Duodenal mucosa (tissue), 2 donors: ENCODE measurements around the gene GPX4.

Experiments used
- H3K27ac ChIP-seq: one replicate; pipeline ENCODE4 v1.7.0; 2013; ENCODE audit warnings: low read depth, low read length
- H3K27me3 ChIP-seq, 2 donors: one replicate each; pipeline ENCODE4 v1.7.0; 2013; ENCODE audit warnings: low read length in 2 of 2, control low read depth in 1 of 2; ENCODE audit not compliant: insufficient read depth in 2 of 2, control insufficient read depth in 1 of 2
- H3K36me3 ChIP-seq, 2 donors: one replicate each; pipeline ENCODE4 v1.7.0; 2013; ENCODE audit warnings: low read length in 2 of 2, control low read depth in 1 of 2; ENCODE audit not compliant: insufficient read depth in 2 of 2, control insufficient read depth in 1 of 2
- H3K4me1 ChIP-seq, 2 donors: one replicate each; pipeline ENCODE4 v1.7.0; 2013; ENCODE audit warnings: low read length in 2 of 2, control low read depth in 1 of 2; ENCODE audit not compliant: insufficient read depth in 2 of 2, control insufficient read depth in 1 of 2
- H3K4me3 ChIP-seq, 2 donors: one replicate each; pipeline ENCODE4 v1.7.0; 2013; ENCODE audit warnings: low read length in 2 of 2, low read depth in 1 of 2
- H3K9ac ChIP-seq, 2 donors: one replicate each; pipeline ENCODE4 v1.7.0; 2013; ENCODE audit warnings: low read length in 2 of 2, low read depth in 1 of 2
- H3K9me3 ChIP-seq, 2 donors: one replicate each; pipeline ENCODE4 v1.7.0; 2013; ENCODE audit warnings: low read length in 2 of 2, control low read depth in 1 of 2; ENCODE audit not compliant: control insufficient read depth in 1 of 2

The GPX4 gene

GRCh38 chr19:1105008-1105872 lies 1.4 kb downstream of the GPX4 start:
- H3K27ac ChIP-seq = peak overlapping the region; percentile 99
- H3K4me1 ChIP-seq = peaks cover 35% of the 10 kb centered on the region in 2 donors
- H3K4me3 ChIP-seq = peak overlapping the region; percentile 74 to 75
- no peaks in the 10 kb centered on the region for H3K9me3 ChIP-seq
- peaks cover 0 to 28% of the 10 kb centered on the region in 2 donors for H3K36me3 ChIP-seq
- peak overlapping the region; percentile 51 to 81 for H3K9ac ChIP-seq
- no peaks in the 10 kb centered on the region for H3K27me3 ChIP-seq

GRCh38 chr19:1105873-1106840 lies 2.4 kb downstream of the GPX4 start:
- no peaks in the 10 kb centered on the region for H3K27me3 ChIP-seq
- no peaks in the 10 kb centered on the region for H3K9me3 ChIP-seq
- peaks cover 35% of the 10 kb centered on the region in 2 donors for H3K4me1 ChIP-seq
- H3K36me3 ChIP-seq = peaks cover 0 to 37% of the 10 kb centered on the region in 2 donors
- H3K27ac ChIP-seq = peak overlapping the region; percentile 20
- H3K9ac ChIP-seq = no peak overlapping the region
- H3K4me3 ChIP-seq = no peak overlapping the region

GRCh38 chr19:1106841-1107660 lies 3.3 kb downstream of the GPX4 start:
- H3K36me3 ChIP-seq = peaks cover 0 to 37% of the 10 kb centered on the region in 2 donors
- no peaks in the 10 kb centered on the region for H3K27me3 ChIP-seq
- peaks cover 27 to 28% of the 10 kb centered on the region in 2 donors for H3K4me1 ChIP-seq
- H3K9ac ChIP-seq = no peak overlapping the region
- H3K4me3 ChIP-seq = no peak overlapping the region
- H3K27ac ChIP-seq = peak overlapping the region; percentile 20
- H3K9me3 ChIP-seq = no peaks in the 10 kb centered on the region

- Histone ChIP-seq H3K27me3 (no peaks in the 10 kb centered on the region), H3K27ac (no peak overlapping the region), H3K4me3 (no peak overlapping the region), H3K36me3 (peaks cover 2 to 41% of the 10 kb centered on the region in 2 donors), H3K4me1 (peaks cover 24 to 26% of the 10 kb centered on the region in 2 donors), H3K9me3 (no peaks in the 10 kb centered on the region), H3K9ac (no peak overlapping the region)
Observed at GRCh38 chr19:1107661-1108261, 4.0 kb downstream of the GPX4 start.

- Histone ChIP-seq H3K36me3 (peaks cover 3 to 42% of the 10 kb centered on the region in 2 donors), H3K27me3 (no peaks in the 10 kb centered on the region), H3K9ac (no peak overlapping the region), H3K4me1 (peaks cover 24 to 25% of the 10 kb centered on the region in 2 donors), H3K4me3 (no peak overlapping the region), H3K27ac (no peak overlapping the region), H3K9me3 (no peaks in the 10 kb centered on the region)
Observed at GRCh38 chr19:1108291-1109031, 4.7 kb downstream of the GPX4 start.

GRCh38 chr19:1109032-1109551 lies 5.3 kb downstream of the GPX4 start:
- Histone ChIP-seq H3K9me3 (no peaks in the 10 kb centered on the region), H3K9ac (no peak overlapping the region), H3K4me1 (peaks cover 30 to 31% of the 10 kb centered on the region in 2 donors), H3K4me3 (no peak overlapping the region), H3K27me3 (no peaks in the 10 kb centered on the region), H3K27ac (no peak overlapping the region), H3K36me3 (peaks cover 7 to 44% of the 10 kb centered on the region in 2 donors)

- Histone ChIP-seq H3K36me3 (peaks cover 11 to 48% of the 10 kb centered on the region in 2 donors), H3K4me1 (peaks cover 31 to 32% of the 10 kb centered on the region in 2 donors), H3K27me3 (no peaks in the 10 kb centered on the region), H3K4me3 (no peak overlapping the region), H3K27ac (no peak overlapping the region), H3K9ac (no peak overlapping the region), H3K9me3 (no peaks in the 10 kb centered on the region)
Observed at GRCh38 chr19:1109697-1110671, 6.2 kb downstream of the GPX4 start.
